Smooth muscle cell of the umbilical artery (primary cell): Measurements from ENCODE around the gene LMNTD2. TPM values are rescaled to one million over a fixed set of nuclear protein-coding genes. Genes with fewer than 3 reads are reported as not detected.

Experiments
- total RNA-seq: library from RNA; depleted of rRNA; stranded (reverse); fragments of >200 nt; gene quantifications from 2 replicates; pipeline ENCODE4 v1.2.3, GENCODE V29; 2014

Gene LMNTD2, protein sequence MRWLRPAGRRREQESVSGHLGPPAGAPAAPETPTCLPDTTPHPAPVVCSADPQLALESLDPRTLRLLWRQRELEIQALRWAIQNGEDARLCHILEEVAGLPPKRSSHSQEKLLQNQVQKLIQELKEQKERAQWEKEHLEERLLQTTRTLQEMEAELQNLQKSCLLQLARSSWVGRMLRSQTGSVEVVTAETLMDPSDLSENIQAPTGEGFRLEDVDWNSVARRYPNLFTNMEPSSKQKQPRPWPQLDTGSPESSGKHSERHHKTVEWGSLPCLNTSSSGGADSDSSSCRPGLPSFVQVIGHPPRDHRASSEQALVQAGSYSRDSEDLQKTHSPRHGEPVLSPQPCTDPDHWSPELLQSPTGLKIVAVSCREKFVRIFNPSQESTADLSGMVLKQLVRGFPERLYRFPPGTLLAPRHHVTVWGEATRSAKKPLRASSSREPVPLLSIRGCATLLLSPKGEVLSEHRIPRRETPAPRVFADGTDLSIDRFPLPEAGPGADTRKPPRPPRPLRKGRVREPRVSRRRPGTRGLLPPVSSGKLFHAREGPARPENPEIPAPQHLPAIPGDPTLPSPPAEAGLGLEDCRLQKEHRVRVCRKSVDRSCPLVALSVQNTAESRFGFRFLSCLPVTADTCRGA
- 0.30 and 0.60 TPM in 2 replicates for total RNA-seq

GRCh38 chr11:560305-561147 lies at the start of gene LMNTD2, which contains the start of gene RASSF7:
Gene LMNTD2 (minus strand): TSS chr11:560738. CDS start chr11:560716, 22 bp downstream.
Gene RASSF7 (plus strand): TSS chr11:560970. CDS start chr11:561769, 799 bp downstream.

GRCh38 chr11:575996-576768 lies 15.6 kb upstream of the LMNTD2 start, which contains the start of gene PHRF1:
Gene PHRF1 (plus strand): TSS chr11:576470. CDS start chr11:581513, 5,043 bp downstream.

GRCh38 chr11:536841-537621 lies 23.5 kb downstream of the LMNTD2 start, which contains the start of gene LRRC56:
Gene LRRC56 (plus strand): TSS chr11:537527. CDS start chr11:540685, 3,158 bp downstream.

GRCh38 chr11:535519-536454 lies 24.8 kb downstream of the LMNTD2 start, which contains the start of gene HRAS:
Gene HRAS (minus strand): TSS chr11:535576.

DNA sequence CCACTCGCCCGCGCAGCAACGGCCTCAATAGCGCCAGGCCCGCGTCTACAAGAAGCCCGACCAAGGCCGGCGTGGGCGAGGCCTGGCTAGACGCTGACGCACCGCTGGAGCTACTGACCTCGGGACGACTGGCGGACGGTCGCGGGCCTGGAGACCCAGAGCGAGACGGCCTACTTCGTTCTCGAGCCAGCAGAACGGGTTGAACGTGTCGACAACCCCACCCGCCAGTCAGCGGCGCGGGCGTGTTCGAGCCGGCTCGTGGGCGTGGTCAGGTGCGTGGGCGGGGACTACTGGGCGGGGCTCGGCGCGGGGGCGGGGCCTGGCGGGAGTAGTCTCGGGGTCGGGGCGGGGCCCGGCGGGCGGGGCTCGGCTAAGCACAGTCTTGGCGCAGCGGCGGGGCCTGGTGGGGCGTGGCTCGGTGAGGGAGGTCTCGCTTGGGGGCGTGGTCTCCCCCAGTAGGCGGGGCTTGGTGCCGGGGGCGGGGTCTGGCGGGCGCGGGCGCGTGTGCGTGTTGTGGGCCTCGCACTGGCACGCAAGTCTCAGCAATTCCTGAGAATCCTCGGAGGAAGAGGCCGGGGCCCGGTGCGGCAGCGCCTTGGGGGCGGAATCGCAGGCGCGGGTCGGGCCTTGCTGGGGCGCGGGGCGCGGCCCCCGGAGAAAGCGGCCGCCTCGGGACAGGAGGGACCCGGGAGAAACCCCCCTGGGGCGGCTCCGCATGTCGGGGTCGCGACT lies 53.4 kb downstream of the LMNTD2 start, which contains the start of gene RNH1:
Gene RNH1, minus strand, starts transcription at position 248 of the 732 bp plus-strand sequence. CDS start 5,080 bp downstream, outside the sequence.

Other genes with a start within 250 kb of the LMNTD2 start
- gene IFITM1, start 246.7 kb downstream of the LMNTD2 start, total RNA-seq, result 0.42 and 11.6 TPM in 2 replicates
- 43.1 and 48.1 TPM in 2 replicates for gene IFITM3, start 239.9 kb downstream of the LMNTD2 start, total RNA-seq
- gene B4GALNT4, start 191.2 kb downstream of the LMNTD2 start, total RNA-seq, result 8.0 and 10.0 TPM in 2 replicates
- 0.69 and 1.8 TPM in 2 replicates for gene PKP3, start 166.5 kb downstream of the LMNTD2 start, total RNA-seq
- gene SIGIRR, start 145.7 kb downstream of the LMNTD2 start, total RNA-seq, result 8.1 and 14.0 TPM in 2 replicates
- not detected in 2 replicates for gene ANO9, start 118.7 kb downstream of the LMNTD2 start, total RNA-seq
- 30.9 and 31.2 TPM in 2 replicates for gene PTDSS2, start 110.5 kb downstream of the LMNTD2 start, total RNA-seq
- 256 and 286 TPM in 2 replicates for gene RNH1, start 53.5 kb downstream of the LMNTD2 start, total RNA-seq
- gene HRAS, start 25.2 kb downstream of the LMNTD2 start, total RNA-seq, result 32.1 and 44.6 TPM in 2 replicates
- 0.89 and 1.0 TPM in 2 replicates for gene LRRC56, start 23.2 kb downstream of the LMNTD2 start, total RNA-seq
- 7.1 and 13.3 TPM in 2 replicates for gene RASSF7, start 232 bp upstream of the LMNTD2 start, total RNA-seq
- gene PHRF1, start 15.7 kb upstream of the LMNTD2 start, total RNA-seq, result 22.3 and 41.2 TPM in 2 replicates
- 5.9 and 6.5 TPM in 2 replicates for gene IRF7, start 55.2 kb upstream of the LMNTD2 start, total RNA-seq
- gene CDHR5, start 64.2 kb upstream of the LMNTD2 start, total RNA-seq, result not detected in 2 replicates
- not detected in 2 replicates for gene SCT, start 66.4 kb upstream of the LMNTD2 start, total RNA-seq
- 0.09 TPM in 1 of 2 replicates, not detected in the other for gene DRD4, start 76.5 kb upstream of the LMNTD2 start, total RNA-seq
- 22.6 and 31.6 TPM in 2 replicates for gene DEAF1, start 134.5 kb upstream of the LMNTD2 start, total RNA-seq
- gene TMEM80, start 135.1 kb upstream of the LMNTD2 start, total RNA-seq, result 8.3 and 10.1 TPM in 2 replicates
- gene EPS8L2, start 145.5 kb upstream of the LMNTD2 start, total RNA-seq, result 18.7 and 31.3 TPM in 2 replicates
- 121 and 178 TPM in 2 replicates for gene TALDO1, start 186.7 kb upstream of the LMNTD2 start, total RNA-seq
- gene GATD1, start 216.7 kb upstream of the LMNTD2 start, total RNA-seq, result 17.8 and 30.4 TPM in 2 replicates
- 0.89 and 1.8 TPM in 2 replicates for gene CEND1, start 229.4 kb upstream of the LMNTD2 start, total RNA-seq
- 8.9 and 28.8 TPM in 2 replicates for gene SLC25A22, start 237.5 kb upstream of the LMNTD2 start, total RNA-seq
- gene PIDD1, start 244.5 kb upstream of the LMNTD2 start, total RNA-seq, result 15.7 and 15.8 TPM in 2 replicates
- 123 and 263 TPM in 2 replicates for gene RPLP2, start 249.2 kb upstream of the LMNTD2 start, total RNA-seq